ENCODE data around the gene NQO2. TPM values are rescaled to one million over a fixed set of nuclear protein-coding genes. Genes with fewer than 3 reads are reported as not detected.
"Not testable (repeated sequence)": the region's sequence is repeated elsewhere in the genome, so short reads cannot be mapped to it uniquely, and the experiment has no call there.

The NQO2 gene
- total RNA-seq, 1 donor from 2014 or later = 22.1 TPM

DNA sequence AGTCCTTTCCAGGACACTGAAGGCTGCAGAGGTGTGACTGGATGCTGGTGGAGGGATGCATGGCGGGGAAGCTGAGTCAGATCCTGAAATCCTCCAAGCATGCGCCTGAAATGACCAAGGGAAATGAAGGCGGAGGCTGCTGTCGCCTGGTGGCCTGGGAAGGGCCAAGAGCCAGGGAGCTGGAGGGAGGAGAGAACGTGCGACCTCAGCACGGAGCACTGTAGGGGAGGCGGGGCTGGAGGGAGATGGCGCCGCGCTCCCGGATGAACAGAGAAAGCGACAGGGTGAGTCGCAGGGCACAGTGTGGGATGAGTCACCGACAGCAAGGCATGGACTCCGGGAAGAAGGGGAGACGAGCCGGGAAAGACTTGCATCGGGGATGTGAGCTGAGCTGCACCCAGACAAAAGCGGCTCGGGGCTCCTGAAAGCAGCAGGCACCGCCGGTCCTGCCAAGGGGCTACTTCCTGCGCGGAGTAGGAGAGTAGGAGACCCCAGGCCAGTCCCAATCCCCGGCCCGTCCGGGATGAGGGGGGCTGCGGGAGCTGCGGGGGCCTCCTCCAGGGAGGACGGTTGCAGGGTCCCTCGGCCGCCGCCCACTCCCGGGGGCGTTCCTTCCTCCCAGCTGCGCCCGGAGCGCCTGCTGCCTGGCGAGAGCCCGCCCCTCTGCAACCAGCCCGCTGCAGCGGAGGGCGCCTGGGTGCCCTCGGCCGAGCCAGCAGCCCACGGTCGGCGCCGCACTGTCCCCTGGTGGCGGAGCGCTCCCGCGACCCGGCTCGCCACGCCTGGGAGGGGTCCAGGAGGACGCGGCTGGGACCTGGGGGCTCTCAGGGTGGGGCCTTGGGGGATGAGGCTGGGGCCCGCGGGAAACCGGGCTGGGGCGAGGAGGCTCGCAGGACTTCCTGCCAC lies 11.0 kb upstream of the NQO2 start:
- DNase-seq (ENCODE audit: extremely low read depth, low read depth, low spot score) = no peak

- DNase-seq (ENCODE audit: extremely low read depth, low read depth, low spot score) = peak; percentile 100
Measured at GRCh38 chr6:2989332-2990247, 10.1 kb upstream of the NQO2 start.

DNA sequence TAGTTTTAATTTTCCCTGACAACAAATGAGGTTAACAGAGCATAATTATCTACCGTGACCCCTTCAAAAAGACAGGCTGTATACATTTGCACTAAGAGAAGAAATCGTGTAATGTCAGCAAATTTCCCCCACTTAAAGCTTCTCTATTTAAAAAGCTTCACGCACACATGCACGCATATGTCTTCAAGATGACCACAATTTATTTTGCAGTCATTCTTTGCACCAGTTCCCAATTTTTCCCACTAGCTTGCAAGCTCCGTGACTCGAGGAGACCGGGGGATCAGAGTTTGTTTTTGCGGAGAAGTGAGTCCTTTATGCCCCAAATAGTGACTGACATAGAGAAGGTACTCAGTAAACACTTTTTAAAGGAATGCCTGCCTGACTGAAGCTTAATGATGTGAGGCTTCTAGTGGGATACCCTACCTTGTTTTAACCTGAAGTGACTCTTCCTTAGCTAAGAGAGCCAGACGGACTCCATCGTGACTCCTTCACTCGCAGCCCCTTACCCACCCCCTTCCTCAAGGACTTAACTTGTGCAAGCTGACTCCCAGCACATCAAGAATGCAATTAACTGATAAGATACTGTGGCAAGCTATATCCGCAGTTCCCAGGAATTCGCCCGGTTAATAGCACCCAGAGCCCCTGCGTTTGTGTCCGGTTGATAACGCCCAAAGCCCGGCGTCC lies 9.3 kb upstream of the NQO2 start:
- no peak for DNase-seq (ENCODE audit: extremely low read depth, low read depth, low spot score)

- no peak for DNase-seq (ENCODE audit: extremely low read depth, low read depth, low spot score)
Measured at GRCh38 chr6:2990932-2991506, 8.7 kb upstream of the NQO2 start.

GRCh38 chr6:2992330-2992979 lies 7.2 kb upstream of the NQO2 start:
- no peak for DNase-seq (ENCODE audit: extremely low read depth, low read depth, low spot score)

DNA sequence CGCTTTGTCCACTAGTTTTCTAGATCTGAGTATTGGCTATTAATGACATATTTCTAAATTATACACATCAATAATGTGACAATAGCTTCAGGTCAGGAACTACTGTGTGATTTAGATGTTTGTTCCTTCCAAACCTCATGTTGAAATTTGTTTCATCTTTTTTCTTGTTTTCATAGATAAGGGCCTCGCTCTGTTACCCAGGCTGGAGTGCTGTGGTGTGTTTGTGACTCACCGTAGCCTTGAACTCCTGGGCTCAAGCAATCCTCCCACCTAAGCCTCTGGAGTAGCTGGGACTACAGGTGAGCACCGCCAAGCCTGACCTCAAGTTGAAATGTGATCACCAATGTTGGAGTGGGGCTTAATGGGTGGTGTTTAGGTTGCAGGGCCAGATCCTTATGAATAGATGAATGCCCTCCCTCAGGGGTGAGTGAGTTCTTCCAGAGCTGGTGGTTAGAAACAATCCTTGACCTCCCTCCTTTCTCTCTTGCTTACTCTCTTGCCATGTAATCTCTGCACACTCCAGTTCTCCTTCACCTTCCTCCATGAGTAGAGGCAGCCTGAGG lies 5.9 kb upstream of the NQO2 start:
- DNase-seq (ENCODE audit: extremely low read depth, low read depth, low spot score) = no peak

- DNase-seq (ENCODE audit: extremely low read depth, low read depth, low spot score) = not testable (repeated sequence)
Measured at GRCh38 chr6:2998249-2998997, 1.3 kb upstream of the NQO2 start.

- DNase-seq (ENCODE audit: extremely low read depth, low read depth, low spot score) = no peak
Measured at GRCh38 chr6:2998998-2999617, 586 bp upstream of the NQO2 start.

DNA sequence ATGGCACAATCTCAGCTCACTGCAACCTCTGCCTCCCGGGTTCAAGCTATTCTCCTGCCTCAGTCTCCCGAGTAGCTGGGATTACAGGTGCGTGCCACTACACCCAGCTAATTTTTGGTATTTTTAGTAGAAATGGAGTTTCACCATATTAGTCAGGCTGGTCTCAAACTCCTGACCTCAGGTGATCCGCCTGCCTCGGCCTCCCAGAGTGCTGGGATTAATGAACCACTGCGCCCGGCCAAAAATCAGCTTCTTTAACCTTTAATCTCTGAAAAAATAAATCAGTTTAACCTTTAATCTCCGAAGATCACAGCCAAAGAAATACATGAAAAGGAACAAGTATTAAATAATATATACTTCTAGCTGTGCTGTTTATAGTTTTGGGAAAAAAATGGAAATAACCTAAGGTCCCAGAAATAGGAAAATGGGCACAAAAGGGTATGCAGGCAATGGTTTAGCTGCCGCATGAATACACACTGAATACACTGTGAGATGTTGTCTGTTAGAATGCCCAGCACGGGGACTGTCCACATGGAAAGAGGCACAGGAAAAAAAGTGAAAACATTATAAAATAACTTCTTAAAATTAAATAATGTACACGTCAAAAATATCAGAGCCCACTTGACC lies 1.6 kb downstream of the NQO2 start:
- DNase-seq (ENCODE audit: extremely low read depth, low read depth, low spot score) = no peak

- DNase-seq (ENCODE audit: extremely low read depth, low read depth, low spot score) = no peak
Measured at GRCh38 chr6:3001773-3002293, 2.1 kb downstream of the NQO2 start.

- not testable (repeated sequence) for DNase-seq (ENCODE audit: extremely low read depth, low read depth, low spot score)
Measured at GRCh38 chr6:3003226-3003625, 3.5 kb downstream of the NQO2 start.

GRCh38 chr6:3005077-3005476 lies 5.4 kb downstream of the NQO2 start:
- DNase-seq (ENCODE audit: extremely low read depth, low read depth, low spot score) = no peak

- no peak for DNase-seq (ENCODE audit: extremely low read depth, low read depth, low spot score)
Measured at GRCh38 chr6:3005874-3006273, 6.2 kb downstream of the NQO2 start.

GRCh38 chr6:3006476-3006875 lies 6.8 kb downstream of the NQO2 start:
- no peak for DNase-seq (ENCODE audit: extremely low read depth, low read depth, low spot score)

DNA sequence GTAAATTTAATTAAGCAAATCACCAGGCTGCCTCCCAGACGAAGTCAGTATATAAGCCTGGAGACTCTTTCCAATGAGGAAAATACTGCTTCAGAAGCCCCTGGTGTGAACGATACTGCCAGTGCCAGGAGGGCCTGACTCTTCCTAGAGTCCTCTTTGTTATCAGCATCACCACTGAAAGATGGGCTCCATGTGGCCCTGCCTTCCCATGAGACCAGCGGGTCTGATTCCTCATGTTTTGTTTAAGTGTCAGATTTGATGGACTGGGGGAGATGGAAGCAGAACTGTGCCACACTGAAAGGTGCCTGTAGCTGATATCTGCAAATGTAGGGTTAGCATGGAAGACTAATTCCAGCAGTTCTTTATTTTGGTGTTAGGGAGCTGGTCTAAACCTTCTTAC lies 7.9 kb downstream of the NQO2 start:
- DNase-seq (ENCODE audit: extremely low read depth, low read depth, low spot score) = no peak

GRCh38 chr6:3008712-3009265 lies 9.1 kb downstream of the NQO2 start:
- not testable (repeated sequence) for DNase-seq (ENCODE audit: extremely low read depth, low read depth, low spot score)

- no peak for DNase-seq (ENCODE audit: extremely low read depth, low read depth, low spot score)
Measured at GRCh38 chr6:3009930-3010329, 10.2 kb downstream of the NQO2 start.

DNA sequence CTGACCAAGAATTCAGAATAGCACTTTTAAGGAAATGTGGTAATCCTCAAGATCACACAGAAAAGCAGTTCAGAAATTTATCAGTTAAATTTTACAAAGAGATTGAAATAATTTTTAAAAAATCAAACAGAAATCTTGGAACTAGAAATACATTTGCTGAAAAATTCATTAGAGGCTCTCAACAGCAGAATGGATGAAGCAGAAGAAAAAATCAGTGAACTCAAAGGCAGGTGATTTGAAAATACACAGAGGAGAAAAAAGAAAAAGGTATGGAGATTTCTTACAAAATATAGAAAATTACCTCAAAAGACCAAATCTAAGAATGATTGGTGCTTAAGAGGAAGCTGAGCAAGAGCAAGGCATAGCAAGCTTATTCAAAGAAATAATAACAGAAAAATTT lies 11.5 kb downstream of the NQO2 start:
- DNase-seq (ENCODE audit: extremely low read depth, low read depth, low spot score) = no peak

All from glomerular endothelial cell (primary cell).